Transverse colon (tissue), 4 donors: Measurements from ENCODE around the gene KRT7. TPM values are rescaled to one million over a fixed set of nuclear protein-coding genes. Genes with fewer than 3 reads are reported as not detected.

Experiments
- DNase-seq: peaks from one replicate; pipeline ENCODE4 v3.0.0-alpha.2; 2019
- H3K27ac ChIP-seq, 4 donors: fragments of 200-600 bp; sonication (generic); 2 replicates each; pipeline ENCODE4 v1.5.1; 2016 to 2018; ENCODE audit warnings: inconsistent platforms in 4 of 4
- H3K27me3 ChIP-seq: fragments of 200-600 bp; sonication (generic); 2 replicates; pipeline ENCODE4 v1.5.1; 2017; ENCODE audit warnings: inconsistent platforms
- H3K36me3 ChIP-seq, 4 donors: fragments of 200-600 bp; sonication (generic); 2 replicates each; pipeline ENCODE4 v1.5.1; 2017 to 2019; ENCODE audit warnings: inconsistent platforms in 4 of 4
- H3K4me1 ChIP-seq, 4 donors: fragments of 200-600 bp; sonication (generic); 2 replicates each; pipeline ENCODE4 v1.5.1; 2017 to 2020; ENCODE audit warnings: inconsistent platforms in 4 of 4
- H3K4me3 ChIP-seq, 4 donors: fragments of 200-600 bp; sonication (generic); 1 replicate in 1 of 4; 2 replicates in 3 of 4; pipeline versions ENCODE4 v1.5.1 to v1.6.1; 2017 to 2019; ENCODE audit warnings: inconsistent platforms in 4 of 4
- H3K9me3 ChIP-seq, 2 donors: fragments of 200-600 bp; sonication (generic); 2 replicates each; pipeline ENCODE4 v1.5.1; 2017 to 2019; ENCODE audit warnings: inconsistent platforms in 2 of 2
- CTCF ChIP-seq, 5 experiments: fragments of 200-600 bp in 3 of 5; fragments of 450-650 bp in 2 of 5; sonication (generic) in 3 of 5; IDR thresholded peaks; 1 replicate in 2 of 5; 2 replicates in 3 of 5; pipeline ENCODE4 v1.5.1; 2016 to 2017; ENCODE audit warnings: antibody characterized with exemption in 5 of 5, inconsistent platforms in 3 of 5, mild to moderate bottlenecking in 2 of 5, moderate library complexity in 1 of 5
- EP300 ChIP-seq: sonication (generic); formaldehyde crosslinking; IDR thresholded peaks from one replicate; pipeline ENCODE4 v1.6.1; 2017; ENCODE audit warnings: antibody characterized with exemption, low read depth
- POLR2A ChIP-seq: fragments of 450-650 bp; IDR thresholded peaks from one replicate; pipeline ENCODE4 v1.6.1; 2016; ENCODE audit warnings: antibody characterized with exemption, mild to moderate bottlenecking, moderate library complexity
- POLR2AphosphoS5 ChIP-seq, 3 donors: sonication (generic); formaldehyde crosslinking; IDR thresholded peaks; one replicate each; pipeline ENCODE4 v1.6.1; 2016; ENCODE audit warnings: antibody characterized with exemption in 3 of 3
- whole genome bisulfite sequencing, 2 donors: methylation state at CpG; one replicate each; pipeline ENCODE4 v1.1.5; 2018; ENCODE audit warnings: low coverage in 1 of 2; 5-methylcytosine and 5-hydroxymethylcytosine counted together
- in situ Hi-C, 4 donors: fragments of 200-750 bp; cut with MboI; loops; one replicate each; pipeline versions ENCODE4 v1.15.0 to v1.15.1; 2017; ENCODE audit warnings: low sequenced_read_pairs in 3 of 4, low pct_ligation_motif_present in 1 of 4, low pct_unique_long_range_greater_than_20kb in 1 of 4
- intact Hi-C: fragments of 100-400 bp; cut with DNase I; formaldehyde crosslinking; loops from one replicate; pipeline ENCODE4 v1.15.1; 2023; ENCODE audit warnings: low total_unique reads
- total RNA-seq, 4 donors: library from RNA; depleted of rRNA; stranded (reverse); fragments of >200 nt; gene quantifications; one replicate each; pipeline ENCODE4 v1.1.0, GENCODE V29; 2016

The KRT7 gene
- total RNA-seq, 4 donors from 2014 or later = 0.75 to 1.6 (median 0.95) TPM; not detected in 1

GRCh38 chr12:52295663-52296062 lies 62.6 kb downstream of the KRT7 start:
- in situ Hi-C loops = no loop called here
- Histone ChIP-seq H3K27ac (no peak overlapping the region), H3K9me3 (no peaks in the 10 kb centered on the region), H3K4me1 (no peaks in the 10 kb centered on the region), H3K36me3 (no peaks in the 10 kb centered on the region), H3K4me3 (no peak overlapping the region), H3K27me3 (peaks cover 14% of the 10 kb centered on the region)
- TF ChIP-seq CTCF (IDR thresholded peaks at IDR 0.05) (no peak), POLR2A (no peak), POLR2AphosphoS5 (IDR thresholded peaks at IDR 0.05) (no peak), EP300 (no peak)
- 68% methylated on average over 1 of the region's 1 CpG; no CpG with 5 or more reads in 1 of the 2 donors for WGBS, 2 donors
- intact Hi-C loops = no loop called here
- DNase-seq = no peak

GRCh38 chr12:52296572-52297215 lies 63.7 kb downstream of the KRT7 start:
- H3K9me3 ChIP-seq = no peaks in the 10 kb centered on the region
- no peaks in the 10 kb centered on the region for H3K4me1 ChIP-seq
- no peak overlapping the region for H3K4me3 ChIP-seq
- 88% methylated on average over 5 of the region's 5 CpGs; no CpG with 5 or more reads in 1 of the 2 donors for WGBS, 2 donors
- no peak overlapping the region for H3K27ac ChIP-seq
- in situ Hi-C loops (no loop called here), intact Hi-C loops (no loop called here)
- TF ChIP-seq POLR2A = no peak
- no peak for TF ChIP-seq EP300
- no peak for TF ChIP-seq POLR2AphosphoS5 (IDR thresholded peaks at IDR 0.05)
- peaks cover 14% of the 10 kb centered on the region for H3K27me3 ChIP-seq
- H3K36me3 ChIP-seq = no peaks in the 10 kb centered on the region
- DNase-seq = no peak

Other genes with a start within 250 kb of the KRT7 start
- 10 to 100 TPM in 2 of 4 donors, 1 to 10 TPM in 2; 5.9 to 20.6 (median 9.7) TPM for gene TAMALIN, start 226.3 kb upstream of the KRT7 start, total RNA-seq
- 100 to 1,000 TPM in 1 of 4 donors, 10 to 100 TPM in 3; 50.7 to 102 (median 76.9) TPM for gene NR4A1, start 181.8 kb upstream of the KRT7 start, total RNA-seq
- gene ATG101, start 163.3 kb upstream of the KRT7 start, total RNA-seq = 10 to 100 TPM; 15.7 to 64.1 (median 51.6) TPM
- 1 to 10 TPM in 1 of 4 donors, under 1 TPM in 2, not detected in 1; 0.64 to 1.5 (median 0.80) TPM for gene SMIM41, start 153.5 kb upstream of the KRT7 start, total RNA-seq
- gene KRT80, start 41.2 kb upstream of the KRT7 start, total RNA-seq = under 1 TPM in 1 of 4 donors, not detected in 3; 0.14 TPM
- 1 to 10 TPM in 1 of 4 donors, not detected in 3; 3.6 TPM for gene KRT86, start 41.4 kb downstream of the KRT7 start, total RNA-seq
- not detected for gene KRT81, start 58.3 kb downstream of the KRT7 start, total RNA-seq
- gene KRT83, start 88.2 kb downstream of the KRT7 start, total RNA-seq = not detected
- not detected for gene KRT85, start 134.2 kb downstream of the KRT7 start, total RNA-seq
- not detected for gene KRT84, start 152.4 kb downstream of the KRT7 start, total RNA-seq
- gene KRT82, start 173.1 kb downstream of the KRT7 start, total RNA-seq = not detected
- not detected for gene KRT75, start 201.1 kb downstream of the KRT7 start, total RNA-seq
- gene KRT6B, start 218.9 kb downstream of the KRT7 start, total RNA-seq = not detected
- 10 to 100 TPM in 1 of 4 donors, not detected in 3; 23.9 TPM for gene KRT6C, start 240.6 kb downstream of the KRT7 start, total RNA-seq